HEK293T (cell line): ENCODE results near the gene TMEM184A.

Source experiments
- ARNT ChIP-seq: fragments of 450-650 bp; IDR thresholded peaks from 2 replicates; pipeline ENCODE4 v1.6.1; 2017; ENCODE audit warnings: mild to moderate bottlenecking
- BHLHE40 ChIP-seq: fragments of 450-650 bp; IDR thresholded peaks from 2 replicates; pipeline ENCODE4 v1.6.1; 2016; ENCODE audit warnings: mild to moderate bottlenecking, moderate library complexity, borderline replicate concordance
- CTBP1 ChIP-seq: fragments of 450-650 bp; IDR thresholded peaks from 2 replicates; pipeline ENCODE4 v1.6.1; 2016; ENCODE audit warnings: borderline replicate concordance
- ELF4 ChIP-seq: fragments of 450-650 bp; IDR thresholded peaks from 2 replicates; pipeline ENCODE4 v1.6.1; 2017; ENCODE audit warnings: antibody characterized with exemption
- FOXA1 ChIP-seq: fragments of 450-650 bp; IDR thresholded peaks from 2 replicates; pipeline ENCODE4 v1.6.1; 2016; ENCODE audit warnings: mild to moderate bottlenecking
- FOXK2 ChIP-seq: fragments of 450-650 bp; IDR thresholded peaks from 2 replicates; pipeline ENCODE4 v1.6.1; 2016; ENCODE audit warnings: mild to moderate bottlenecking
- FOXM1 ChIP-seq: fragments of 450-650 bp; IDR thresholded peaks from 2 replicates; pipeline ENCODE4 v1.6.1; 2017; ENCODE audit warnings: mild to moderate bottlenecking, borderline replicate concordance
- L3MBTL2 ChIP-seq: fragments of 450-650 bp; conservative IDR thresholded peaks from 2 replicates; pipeline ENCODE4 v1.6.1; 2016; ENCODE audit warnings: mild to moderate bottlenecking
- PKNOX1 ChIP-seq: fragments of 450-650 bp; IDR thresholded peaks from 2 replicates; pipeline ENCODE4 v1.6.1; 2016
- SP1 ChIP-seq: fragments of 450-650 bp; IDR thresholded peaks from 2 replicates; pipeline ENCODE4 v1.6.1; 2017
- SUZ12 ChIP-seq: fragments of 450-650 bp; IDR thresholded peaks from 2 replicates; pipeline ENCODE4 v1.6.1; 2016; ENCODE audit warnings: mild to moderate bottlenecking
- TARDBP ChIP-seq: fragments of 450-650 bp; IDR thresholded peaks from 2 replicates; pipeline ENCODE4 v1.6.1; 2016
- ZNF384 ChIP-seq: fragments of 450-650 bp; IDR thresholded peaks from 2 replicates; pipeline ENCODE4 v1.6.1; 2016

GRCh38 chr7:1501487-1502270 is 54.3 kb downstream of the TMEM184A start:
- TF ChIP-seq ARNT = no peak
- no peak for TF ChIP-seq SP1
- no peak for TF ChIP-seq ELF4
- TF ChIP-seq SUZ12 = no peak
- TF ChIP-seq FOXM1 = no peak
- TF ChIP-seq CTBP1 = no peak
- no peak for TF ChIP-seq FOXA1
- TF ChIP-seq TARDBP = no peak
- TF ChIP-seq BHLHE40 = no peak
- no peak for TF ChIP-seq PKNOX1
- no peak for TF ChIP-seq L3MBTL2
- TF ChIP-seq FOXK2 = no peak
- TF ChIP-seq ZNF384 = no peak
